ENCODE data around the gene CELSR3.

CELSR3 gene

DNA sequence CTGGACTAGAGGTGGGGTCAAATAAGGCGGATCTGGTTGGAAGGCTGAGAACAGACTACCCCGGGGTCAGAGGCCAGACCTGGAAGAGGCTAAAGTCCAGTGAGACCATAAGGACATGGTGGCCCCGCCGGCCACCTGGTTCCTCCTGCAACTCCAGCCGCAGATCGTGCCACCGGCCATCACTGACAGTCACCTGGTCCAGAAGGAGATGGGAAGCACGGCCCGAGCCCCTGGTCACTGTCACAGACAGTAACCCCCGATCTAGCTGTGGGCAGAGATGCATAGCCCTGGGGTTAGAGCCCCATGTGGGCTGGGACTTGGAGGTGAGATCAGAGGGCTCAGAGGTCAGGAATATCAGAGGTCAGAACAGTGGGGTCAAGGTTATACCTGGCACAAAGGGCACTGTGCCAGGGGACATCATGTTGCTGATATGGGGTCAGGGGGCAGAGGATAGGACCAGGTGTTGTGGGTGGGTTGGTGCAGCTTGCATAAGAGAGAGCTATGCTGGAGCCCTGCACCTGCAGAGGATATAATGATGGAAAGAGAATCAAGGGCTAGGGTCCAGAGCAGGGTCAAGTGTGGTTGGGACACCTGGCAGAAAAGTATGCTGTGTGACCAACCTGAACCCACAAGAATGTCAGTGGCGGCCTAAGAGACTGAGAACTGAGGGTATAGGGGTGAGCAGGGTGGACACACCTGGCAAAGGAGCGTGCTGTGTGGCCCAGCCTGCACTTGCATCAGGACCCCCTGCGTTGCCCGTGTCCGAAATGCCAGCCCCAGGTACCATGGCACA is 9.6 kb downstream of the CELSR3 start:
- TF ChIP-seq, protein P1, sequence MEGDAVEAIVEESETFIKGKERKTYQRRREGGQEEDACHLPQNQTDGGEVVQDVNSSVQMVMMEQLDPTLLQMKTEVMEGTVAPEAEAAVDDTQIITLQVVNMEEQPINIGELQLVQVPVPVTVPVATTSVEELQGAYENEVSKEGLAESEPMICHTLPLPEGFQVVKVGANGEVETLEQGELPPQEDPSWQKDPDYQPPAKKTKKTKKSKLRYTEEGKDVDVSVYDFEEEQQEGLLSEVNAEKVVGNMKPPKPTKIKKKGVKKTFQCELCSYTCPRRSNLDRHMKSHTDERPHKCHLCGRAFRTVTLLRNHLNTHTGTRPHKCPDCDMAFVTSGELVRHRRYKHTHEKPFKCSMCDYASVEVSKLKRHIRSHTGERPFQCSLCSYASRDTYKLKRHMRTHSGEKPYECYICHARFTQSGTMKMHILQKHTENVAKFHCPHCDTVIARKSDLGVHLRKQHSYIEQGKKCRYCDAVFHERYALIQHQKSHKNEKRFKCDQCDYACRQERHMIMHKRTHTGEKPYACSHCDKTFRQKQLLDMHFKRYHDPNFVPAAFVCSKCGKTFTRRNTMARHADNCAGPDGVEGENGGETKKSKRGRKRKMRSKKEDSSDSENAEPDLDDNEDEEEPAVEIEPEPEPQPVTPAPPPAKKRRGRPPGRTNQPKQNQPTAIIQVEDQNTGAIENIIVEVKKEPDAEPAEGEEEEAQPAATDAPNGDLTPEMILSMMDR (IDR thresholded peaks at IDR 0.05), result no peak
- H3K27ac ChIP-seq, result no peak overlapping the region
- no peak overlapping the region for H3K4me3 ChIP-seq
- DNase-seq (ENCODE audit: low spot score), result no peak

- no peak for DNase-seq (ENCODE audit: low spot score)
- Histone ChIP-seq H3K27ac (no peak overlapping the region), H3K4me3 (no peak overlapping the region)
- TF ChIP-seq, protein P1 (IDR thresholded peaks at IDR 0.05), result no peak
Measured at GRCh38 chr3:48651771-48652170, 10.9 kb downstream of the CELSR3 start.

DNA sequence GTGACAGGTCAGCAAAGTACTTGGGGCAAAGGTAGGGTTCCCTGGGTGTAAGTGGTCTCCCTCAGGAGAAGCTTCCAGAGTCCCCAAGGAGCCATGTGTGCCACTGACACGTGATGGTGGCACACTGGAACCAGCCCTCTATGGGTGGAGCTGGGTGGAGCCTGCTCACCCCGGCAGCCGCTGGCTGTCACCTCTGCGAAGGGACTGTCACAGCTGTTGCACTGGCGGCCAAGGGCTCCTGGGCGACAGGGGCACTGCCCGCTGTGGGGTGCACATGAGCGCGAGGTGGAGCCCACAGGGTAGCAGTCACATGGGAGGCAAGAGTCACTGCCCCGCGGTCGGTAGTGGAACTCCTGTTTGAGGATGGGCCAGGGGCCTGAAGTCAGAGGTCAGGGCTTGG is 12.0 kb downstream of the CELSR3 start:
- TF ChIP-seq, protein P1 (IDR thresholded peaks at IDR 0.05), result no peak
- no peak for DNase-seq (ENCODE audit: low spot score)
- Histone ChIP-seq H3K27ac (no peak overlapping the region), H3K4me3 (no peak overlapping the region)

- no peak overlapping the region for H3K4me3 ChIP-seq
- no peak for DNase-seq (ENCODE audit: low spot score)
- H3K27ac ChIP-seq, result no peak overlapping the region
- TF ChIP-seq, protein P1 (IDR thresholded peaks at IDR 0.05), result no peak
Measured at GRCh38 chr3:48648188-48648850, 14.4 kb downstream of the CELSR3 start.

DNA sequence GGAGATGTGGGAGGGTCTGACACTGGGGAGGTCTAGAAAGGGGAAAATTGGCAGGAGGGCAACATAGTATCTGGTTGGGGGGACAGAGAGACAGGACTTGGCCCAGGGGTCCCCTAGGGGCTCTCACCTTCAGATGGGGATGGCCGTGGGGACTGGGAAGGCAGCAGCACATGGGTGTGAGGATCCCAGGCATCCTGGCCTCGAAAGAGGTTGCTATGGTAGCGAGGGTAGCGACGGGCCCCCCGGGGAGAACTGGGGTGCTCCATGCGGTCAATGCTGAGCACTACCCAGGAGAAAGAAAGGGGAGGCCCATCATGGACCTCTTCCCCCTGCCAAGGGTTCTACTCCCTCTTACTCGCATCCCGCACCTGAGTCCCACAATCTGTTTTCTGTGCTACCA is 15.0 kb downstream of the CELSR3 start:
- DNase-seq (ENCODE audit: low spot score), result no peak
- TF ChIP-seq, protein P1 (IDR thresholded peaks at IDR 0.05), result no peak
- H3K27ac ChIP-seq, result no peak overlapping the region
- H3K4me3 ChIP-seq, result no peak overlapping the region

DNA sequence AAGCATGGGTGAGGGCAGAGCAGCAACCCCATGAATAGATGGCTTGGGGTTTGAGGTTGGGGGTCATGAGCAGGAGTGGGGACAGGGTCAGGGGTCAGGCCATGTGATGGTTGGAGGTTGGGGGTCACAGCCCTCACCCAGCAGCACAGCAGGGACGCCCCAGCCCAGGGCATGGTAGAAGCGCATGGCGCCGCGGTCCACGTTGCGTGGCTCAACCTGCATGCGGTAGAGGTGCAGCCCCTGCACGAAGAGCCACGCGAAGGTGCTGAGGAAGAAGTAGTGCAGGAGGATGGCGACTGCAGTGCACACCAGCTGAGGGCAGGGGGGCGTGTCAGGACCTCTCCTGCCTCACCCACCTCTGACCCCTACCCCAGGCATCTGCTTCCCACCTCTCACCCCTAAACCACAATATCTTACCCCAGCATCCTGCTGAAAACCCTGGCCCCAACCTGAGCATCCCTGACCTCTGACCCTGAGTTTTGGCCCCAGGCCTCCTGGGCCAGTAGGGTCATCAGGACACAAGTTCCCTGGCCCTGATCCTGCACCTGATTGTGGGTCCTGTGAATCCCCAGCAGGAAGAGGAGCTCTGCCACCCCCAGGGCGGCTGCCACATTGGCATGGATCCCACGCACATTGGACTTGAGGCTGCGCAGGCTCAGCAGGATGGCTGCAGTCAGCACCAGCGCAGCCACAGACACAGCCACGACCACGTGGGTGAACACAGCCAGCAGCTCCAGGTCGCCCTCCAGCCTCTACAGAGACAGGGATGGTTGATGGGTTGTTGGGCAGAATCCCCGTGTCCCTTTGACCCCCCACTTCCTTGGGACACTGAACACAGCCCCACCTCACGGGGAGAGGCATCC is 17.6 kb downstream of the CELSR3 start:
- TF ChIP-seq, protein P1 (IDR thresholded peaks at IDR 0.05), result no peak
- no peak for DNase-seq (ENCODE audit: low spot score)
- H3K27ac ChIP-seq, result no peak overlapping the region
- no peak overlapping the region for H3K4me3 ChIP-seq
